ENCODE data around the gene NHS. TPM values are rescaled to one million over a fixed set of nuclear protein-coding genes. Genes with fewer than 3 reads are reported as not detected.

Gene NHS
- total RNA-seq, 1 donor from 2014 or later: 12.1 TPM

DNA sequence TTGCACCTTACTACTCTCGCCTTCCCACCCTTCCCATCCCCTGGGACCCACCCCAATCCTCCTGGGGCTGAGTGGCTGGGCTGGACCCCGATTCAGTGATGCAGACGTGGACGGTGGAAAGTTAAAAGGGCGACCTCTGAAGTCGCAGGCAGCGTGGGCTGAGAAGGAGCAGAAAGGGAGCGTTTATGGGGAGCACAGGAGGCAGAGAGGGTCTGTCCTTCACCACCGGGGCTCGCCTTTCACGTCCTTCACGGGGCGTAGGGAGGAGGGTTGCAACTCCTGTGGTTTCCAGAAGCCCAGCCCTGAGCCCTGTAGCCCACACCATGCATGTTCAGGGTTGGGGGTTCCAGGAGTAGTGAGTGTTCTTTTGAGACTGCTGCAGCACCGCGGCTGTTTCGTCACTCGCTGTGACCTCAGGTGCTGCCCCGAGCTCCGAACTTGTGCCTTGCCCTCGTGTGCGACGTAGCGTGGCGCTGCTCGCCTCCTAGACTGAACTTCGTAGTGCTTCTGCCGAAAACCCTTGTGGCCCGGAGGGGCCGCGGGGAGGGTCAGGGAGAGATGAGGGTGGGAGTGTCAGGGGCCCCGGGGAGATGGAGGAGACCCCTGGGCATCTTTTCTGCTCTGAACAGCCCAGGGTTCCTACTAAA is 1.6 kb downstream of the NHS start:
- H3K4me2 ChIP-seq: peak overlapping the region; percentile 84
- no peaks in the 10 kb centered on the region for H4K20me1 ChIP-seq (ENCODE audit: low read depth)
- H3K4me1 ChIP-seq: peaks cover 5% of the 10 kb centered on the region
- peak overlapping the region; percentile 64 for H3K4me3 ChIP-seq
- H2AFZ ChIP-seq (replicated peaks): peak overlapping the region; percentile 68
- H3K36me3 Mint-ChIP-seq: peaks cover 7% of the 10 kb centered on the region
- H3K4me3 Mint-ChIP-seq: peak overlapping the region; percentile 92
- H3F3A ChIP-seq (ENCODE audit: low read depth): no peaks in the 10 kb centered on the region
- TF ChIP-seq, protein P1, sequence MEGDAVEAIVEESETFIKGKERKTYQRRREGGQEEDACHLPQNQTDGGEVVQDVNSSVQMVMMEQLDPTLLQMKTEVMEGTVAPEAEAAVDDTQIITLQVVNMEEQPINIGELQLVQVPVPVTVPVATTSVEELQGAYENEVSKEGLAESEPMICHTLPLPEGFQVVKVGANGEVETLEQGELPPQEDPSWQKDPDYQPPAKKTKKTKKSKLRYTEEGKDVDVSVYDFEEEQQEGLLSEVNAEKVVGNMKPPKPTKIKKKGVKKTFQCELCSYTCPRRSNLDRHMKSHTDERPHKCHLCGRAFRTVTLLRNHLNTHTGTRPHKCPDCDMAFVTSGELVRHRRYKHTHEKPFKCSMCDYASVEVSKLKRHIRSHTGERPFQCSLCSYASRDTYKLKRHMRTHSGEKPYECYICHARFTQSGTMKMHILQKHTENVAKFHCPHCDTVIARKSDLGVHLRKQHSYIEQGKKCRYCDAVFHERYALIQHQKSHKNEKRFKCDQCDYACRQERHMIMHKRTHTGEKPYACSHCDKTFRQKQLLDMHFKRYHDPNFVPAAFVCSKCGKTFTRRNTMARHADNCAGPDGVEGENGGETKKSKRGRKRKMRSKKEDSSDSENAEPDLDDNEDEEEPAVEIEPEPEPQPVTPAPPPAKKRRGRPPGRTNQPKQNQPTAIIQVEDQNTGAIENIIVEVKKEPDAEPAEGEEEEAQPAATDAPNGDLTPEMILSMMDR (IDR thresholded peaks at IDR 0.05): no peak
- no peak for TF ChIP-seq EZH2 (IDR thresholded peaks at IDR 0.05)
- no peak for TF ChIP-seq EZH2phosphoT487 (IDR thresholded peaks at IDR 0.05)
- no peak overlapping the region for H3K27ac Mint-ChIP-seq
- no peaks in the 10 kb centered on the region for H3K79me2 ChIP-seq (ENCODE audit: low read depth)
- peaks cover 20% of the 10 kb centered on the region for H3K4me1 Mint-ChIP-seq
- no peak overlapping the region for H3K9ac ChIP-seq
- peaks cover 11% of the 10 kb centered on the region for H3K9me3 Mint-ChIP-seq
- DNase-seq (ENCODE audit: low spot score): peak; percentile 20
- H3K9me3 ChIP-seq (ENCODE audit: low read depth): peaks cover 2% of the 10 kb centered on the region
- peaks cover 11% of the 10 kb centered on the region for H3K27me3 Mint-ChIP-seq (ENCODE audit: insufficient read depth, low read depth)
- peaks cover 33% of the 10 kb centered on the region for H3K27me3 ChIP-seq
- H3K36me3 ChIP-seq: no peaks in the 10 kb centered on the region
- H3K27ac ChIP-seq: no peak overlapping the region

DNA sequence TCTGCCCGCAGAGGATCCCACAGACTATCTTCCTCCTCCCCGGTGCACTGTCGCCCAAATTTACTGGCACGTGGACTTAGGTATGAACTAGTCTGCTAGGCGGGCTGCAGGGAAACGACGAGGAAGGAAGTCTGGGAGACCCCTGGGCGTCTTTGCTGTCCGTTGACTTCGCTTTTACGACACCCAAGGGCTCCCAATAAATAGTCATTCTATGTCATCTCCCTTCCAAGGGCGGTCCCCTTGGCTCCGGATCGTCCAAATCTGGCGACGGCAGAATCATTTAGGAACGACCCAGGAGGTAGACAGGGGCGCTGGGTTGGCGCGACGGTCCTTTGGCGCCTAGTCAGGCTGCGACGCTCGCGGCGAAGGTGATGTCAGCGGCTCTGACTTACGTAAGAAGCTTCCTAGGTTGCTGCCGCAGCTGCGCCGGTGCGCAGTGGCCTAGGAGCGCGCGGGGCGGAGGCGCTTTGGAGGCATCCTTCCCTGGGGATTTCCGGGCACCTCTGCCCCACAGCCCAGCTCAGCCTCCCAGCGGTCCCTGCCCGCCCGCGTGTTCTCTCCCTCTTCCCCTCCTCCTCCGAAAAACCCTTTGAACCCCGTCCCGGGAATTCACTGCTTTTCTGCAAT is 2.2 kb downstream of the NHS start:
- H3K4me3 Mint-ChIP-seq: peak overlapping the region; percentile 92
- H3K27ac ChIP-seq: no peak overlapping the region
- peaks cover 15% of the 10 kb centered on the region for H3K9me3 Mint-ChIP-seq
- H3K9ac ChIP-seq: no peak overlapping the region
- H3K4me1 Mint-ChIP-seq: peaks cover 20% of the 10 kb centered on the region
- H3F3A ChIP-seq (ENCODE audit: low read depth): no peaks in the 10 kb centered on the region
- peak; percentile 69 for DNase-seq (ENCODE audit: low spot score)
- H3K27ac Mint-ChIP-seq: no peak overlapping the region
- H3K36me3 Mint-ChIP-seq: peaks cover 10% of the 10 kb centered on the region
- TF ChIP-seq, protein P1 (IDR thresholded peaks at IDR 0.05): no peak
- TF ChIP-seq EZH2 (IDR thresholded peaks at IDR 0.05) (no peak), EZH2phosphoT487 (IDR thresholded peaks at IDR 0.05) (peak; percentile 27)
- peaks cover 5% of the 10 kb centered on the region for H3K4me1 ChIP-seq
- peaks cover 33% of the 10 kb centered on the region for H3K27me3 ChIP-seq
- peak overlapping the region; percentile 84 for H3K4me2 ChIP-seq
- H3K9me3 ChIP-seq (ENCODE audit: low read depth): peaks cover 8% of the 10 kb centered on the region
- no peaks in the 10 kb centered on the region for H3K36me3 ChIP-seq
- H3K79me2 ChIP-seq (ENCODE audit: low read depth): no peaks in the 10 kb centered on the region
- peaks cover 11% of the 10 kb centered on the region for H3K27me3 Mint-ChIP-seq (ENCODE audit: insufficient read depth, low read depth)
- H3K4me3 ChIP-seq: peak overlapping the region; percentile 64
- no peaks in the 10 kb centered on the region for H4K20me1 ChIP-seq (ENCODE audit: low read depth)
- H2AFZ ChIP-seq (replicated peaks): no peak overlapping the region

DNA sequence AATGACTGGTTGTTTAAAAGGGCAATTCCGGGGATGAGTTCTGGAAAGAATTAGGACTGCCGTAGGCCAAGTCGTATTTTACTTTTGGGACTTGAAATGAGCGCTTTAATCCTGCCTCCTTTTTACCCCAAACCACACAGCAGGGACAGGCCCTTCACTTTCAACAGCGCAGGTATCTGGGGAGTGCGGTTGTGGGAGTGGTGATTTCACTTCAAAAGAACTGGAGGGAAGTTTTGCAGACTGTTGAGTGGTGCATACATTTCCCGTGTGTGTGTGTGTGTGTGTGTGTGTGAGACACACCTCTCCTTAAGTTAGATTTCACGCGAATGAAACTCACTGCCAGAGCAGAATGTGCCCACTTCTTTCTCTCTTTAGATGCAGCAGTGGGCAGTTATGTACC is 2.8 kb downstream of the NHS start:
- peaks cover 15% of the 10 kb centered on the region for H3K36me3 Mint-ChIP-seq

More for the DNA sequence above, 2.8 kb downstream of the NHS start:
- H3K9me3 ChIP-seq (ENCODE audit: low read depth): peaks cover 10% of the 10 kb centered on the region
- Mint-ChIP-seq H3K27ac (no peak overlapping the region), H3K27me3 (ENCODE audit: insufficient read depth, low read depth) (peaks cover 11% of the 10 kb centered on the region), H3K9me3 (peaks cover 20% of the 10 kb centered on the region), H3K4me3 (peak overlapping the region; percentile 92), H3K4me1 (peaks cover 20% of the 10 kb centered on the region)
- peak; percentile 2 for DNase-seq (ENCODE audit: low spot score)
- H3K9ac ChIP-seq: no peak overlapping the region
- peak overlapping the region; percentile 84 for H3K4me2 ChIP-seq
- H3K4me1 ChIP-seq: peaks cover 5% of the 10 kb centered on the region
- H3K36me3 ChIP-seq: no peaks in the 10 kb centered on the region
- H2AFZ ChIP-seq (replicated peaks): no peak overlapping the region
- H3F3A ChIP-seq (ENCODE audit: low read depth): no peaks in the 10 kb centered on the region
- TF ChIP-seq, protein P1 (IDR thresholded peaks at IDR 0.05): no peak
- TF ChIP-seq EZH2 (IDR thresholded peaks at IDR 0.05): no peak
- TF ChIP-seq EZH2phosphoT487 (IDR thresholded peaks at IDR 0.05): no peak
- no peaks in the 10 kb centered on the region for H3K79me2 ChIP-seq (ENCODE audit: low read depth)
- H3K4me3 ChIP-seq: peak overlapping the region; percentile 64
- H3K27ac ChIP-seq: no peak overlapping the region
- H4K20me1 ChIP-seq (ENCODE audit: low read depth): no peaks in the 10 kb centered on the region
- peaks cover 33% of the 10 kb centered on the region for H3K27me3 ChIP-seq

Measured in neural progenitor cell (in vitro differentiated cells).